NCI-H2171 (cell line): Measurements from ENCODE around the gene SNRNP25.

ENCODE experiments used
- DNase-seq: peaks from one replicate; lab custom pipeline; 2025; lab: John Stamatoyannopoulos, UW

SNRNP25 gene

DNA sequence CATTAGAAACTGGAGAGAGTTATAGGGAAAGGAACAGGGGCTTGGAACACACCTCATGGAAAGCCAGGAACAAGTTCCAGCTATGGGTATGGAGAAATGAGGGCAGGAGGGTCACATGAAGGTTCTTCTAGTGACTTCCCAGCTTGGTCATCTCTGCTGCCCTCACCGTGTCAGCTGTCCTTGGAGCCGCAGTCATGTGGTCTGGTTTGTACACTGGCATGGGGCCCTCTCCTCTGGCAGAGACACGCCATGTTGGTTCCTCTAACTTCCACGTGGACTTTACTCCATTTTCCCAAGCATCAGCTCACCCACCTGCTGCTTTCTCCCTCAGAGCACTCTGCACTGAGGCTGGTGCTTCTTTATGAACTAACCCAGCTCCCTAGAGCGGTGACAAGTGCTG lies 50.7 kb downstream of the SNRNP25 start:
- no peak for DNase-seq

DNA sequence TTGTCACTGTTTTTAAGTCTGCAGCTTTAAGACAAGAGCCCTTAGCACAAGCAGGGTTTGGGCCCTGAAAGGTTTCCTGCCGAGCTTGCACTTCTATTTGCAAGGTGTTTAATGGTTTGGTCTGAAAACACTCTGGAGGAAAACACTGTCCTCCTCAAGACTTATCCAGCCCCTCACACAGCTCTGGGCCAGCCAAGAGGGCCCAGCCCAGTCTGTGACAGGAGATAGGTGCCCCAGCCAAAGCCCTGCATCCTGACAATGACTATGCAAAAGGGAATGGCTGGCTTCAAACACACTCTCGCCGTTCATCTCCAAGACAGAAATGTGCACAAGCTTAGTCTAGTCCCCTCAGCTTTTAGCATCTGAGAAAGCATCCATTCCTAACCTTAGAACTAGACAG lies 51.3 kb downstream of the SNRNP25 start:
- no peak for DNase-seq

- DNase-seq = no peak
Measured at GRCh38 chr16:105521-105920, 51.9 kb downstream of the SNRNP25 start.

DNA sequence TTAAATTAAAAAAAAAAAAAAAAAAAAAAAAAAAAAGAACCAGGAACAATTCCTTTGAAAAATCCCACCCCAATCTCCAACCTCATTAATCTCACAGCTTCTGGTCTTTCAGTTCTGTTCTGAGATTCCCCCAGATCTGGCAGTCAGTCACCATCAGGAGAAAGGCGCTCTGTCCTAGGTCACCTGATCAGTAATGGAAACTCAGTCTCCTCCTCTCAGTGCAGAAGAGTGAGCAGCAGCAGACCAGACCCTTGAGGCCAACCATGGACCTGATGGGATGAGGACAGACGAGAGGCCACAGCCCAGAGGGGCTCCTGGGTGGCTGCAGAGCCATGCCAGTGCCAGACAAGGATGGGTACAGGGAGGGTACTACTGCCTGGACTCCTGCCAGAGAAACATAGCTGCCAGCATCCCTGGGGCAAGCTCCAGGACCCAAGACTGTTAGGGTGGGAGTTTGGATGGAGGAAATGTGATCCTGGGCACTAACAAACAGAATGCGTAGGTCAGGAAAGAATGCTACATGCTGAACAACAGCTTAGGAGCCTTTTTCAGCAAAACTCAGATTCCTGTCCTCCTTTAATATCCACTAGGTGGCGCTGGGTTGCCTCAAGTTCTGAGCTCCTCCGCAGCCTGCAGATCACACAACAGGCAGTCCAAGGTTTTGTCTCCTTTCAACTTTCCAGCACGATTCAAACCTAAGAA lies 53.1 kb downstream of the SNRNP25 start:
- DNase-seq = peak; percentile 67
